Stimulated activated CD8-positive, alpha-beta memory T cell treated with anti-CD3 and anti-CD28 coated beads, Interleukin-12 subunit alpha, Interleukin-12 subunit beta, amount 100 ng/mL, for 4 hours (primary cell): Measurements from ENCODE around the gene MAFG.

Source experiments
- DNase-seq: peaks from one replicate; pipeline ENCODE4 v3.0.0-alpha.2; 2020; ENCODE audit warnings: low read depth

Gene MAFG

GRCh38 chr17:81909966-81910839 lies 17.3 kb downstream of the MAFG start:
- DNase-seq, result no peak

- no peak for DNase-seq
These were observed 18.3 kb downstream of the MAFG start for GRCh38 chr17:81909231-81909630.

DNA sequence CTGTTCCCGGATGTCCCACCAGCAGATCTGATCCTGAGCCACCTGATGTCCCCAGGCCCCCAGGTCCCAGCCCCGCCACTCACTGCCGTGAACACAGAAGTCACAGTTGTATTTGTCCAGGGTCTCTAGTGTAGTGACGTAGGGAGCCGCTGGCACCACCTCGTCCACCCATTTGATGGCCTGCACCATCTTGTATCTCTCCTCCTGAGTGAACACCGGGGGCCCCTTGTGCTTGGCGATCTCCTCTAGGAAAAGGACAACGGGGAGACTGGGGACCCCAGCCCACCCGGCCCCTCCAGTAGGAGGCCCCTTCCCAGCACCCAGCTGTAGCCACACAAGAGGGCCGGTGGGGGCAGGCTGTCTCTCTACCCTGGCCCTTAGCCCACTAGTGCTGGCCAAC lies 18.7 kb downstream of the MAFG start:
- DNase-seq, result no peak

DNA sequence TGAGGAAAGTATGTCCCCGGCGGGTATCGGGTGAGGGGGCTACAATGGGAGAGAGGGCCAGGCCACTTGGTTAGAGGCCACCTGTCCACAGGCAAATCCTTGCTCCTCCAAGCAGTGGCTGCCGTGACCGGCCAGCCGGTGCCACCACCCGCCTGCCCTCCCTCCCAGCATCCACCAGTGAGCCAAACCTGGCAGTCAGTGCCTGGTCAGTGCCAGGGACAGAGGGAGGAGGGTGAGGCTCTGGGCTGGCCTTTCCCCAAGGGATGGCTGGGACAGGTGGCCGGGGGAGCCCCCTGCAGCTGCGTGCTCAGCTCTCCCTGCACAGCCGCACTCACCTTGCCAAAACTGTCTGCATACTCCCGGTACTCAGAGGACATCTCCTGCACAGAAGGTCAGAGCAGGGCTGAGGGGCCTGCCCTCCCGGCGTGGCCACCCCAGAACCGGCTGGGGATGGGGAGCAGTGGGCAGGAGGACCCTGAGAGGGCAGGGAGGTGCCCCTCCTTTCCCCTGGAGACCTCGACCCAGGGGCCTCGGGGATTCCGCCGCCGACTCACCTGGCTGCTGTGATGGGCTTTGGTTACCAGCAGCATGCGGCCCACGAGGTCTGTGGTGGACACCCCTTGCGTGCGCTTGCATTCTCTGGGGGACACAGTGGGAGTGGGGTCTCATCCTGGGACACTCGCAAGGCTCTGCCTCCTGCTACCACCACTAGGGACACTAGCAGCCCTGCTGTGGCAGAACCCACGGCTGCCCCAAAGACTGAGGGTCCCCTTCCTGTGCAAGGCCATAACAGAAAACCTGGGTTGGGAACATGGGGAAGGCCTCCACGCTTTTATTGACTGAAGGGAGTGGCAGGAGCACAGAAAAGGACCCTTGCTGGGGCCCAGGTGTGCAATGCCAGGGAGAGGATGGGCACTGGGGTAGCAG lies 20.1 kb downstream of the MAFG start:
- DNase-seq, result no peak

- no peak for DNase-seq
These were observed 20.9 kb downstream of the MAFG start for GRCh38 chr17:81906476-81907218.

DNA sequence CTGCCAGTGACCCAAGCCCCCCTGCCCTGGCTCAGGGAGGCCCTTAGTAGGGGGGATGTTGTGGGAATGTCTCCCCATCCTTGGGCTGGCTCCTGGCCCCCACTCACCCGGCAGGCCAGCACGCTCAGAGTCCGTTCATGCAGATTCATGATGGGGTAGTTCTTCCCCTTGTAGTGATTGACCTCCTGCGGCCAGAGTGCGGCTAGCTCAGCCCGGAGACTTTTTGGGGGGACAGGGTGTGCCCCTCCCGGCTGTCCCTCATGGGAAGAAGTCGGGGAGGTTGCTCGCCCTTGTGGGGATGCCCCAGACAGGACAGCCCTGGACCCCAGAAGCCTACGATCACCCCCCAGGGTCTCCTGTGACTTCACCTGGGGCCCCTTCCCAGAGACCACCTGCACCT lies 21.5 kb downstream of the MAFG start:
- DNase-seq, result no peak

- DNase-seq, result no peak
These were observed 22.1 kb downstream of the MAFG start for GRCh38 chr17:81905424-81905875.

DNA sequence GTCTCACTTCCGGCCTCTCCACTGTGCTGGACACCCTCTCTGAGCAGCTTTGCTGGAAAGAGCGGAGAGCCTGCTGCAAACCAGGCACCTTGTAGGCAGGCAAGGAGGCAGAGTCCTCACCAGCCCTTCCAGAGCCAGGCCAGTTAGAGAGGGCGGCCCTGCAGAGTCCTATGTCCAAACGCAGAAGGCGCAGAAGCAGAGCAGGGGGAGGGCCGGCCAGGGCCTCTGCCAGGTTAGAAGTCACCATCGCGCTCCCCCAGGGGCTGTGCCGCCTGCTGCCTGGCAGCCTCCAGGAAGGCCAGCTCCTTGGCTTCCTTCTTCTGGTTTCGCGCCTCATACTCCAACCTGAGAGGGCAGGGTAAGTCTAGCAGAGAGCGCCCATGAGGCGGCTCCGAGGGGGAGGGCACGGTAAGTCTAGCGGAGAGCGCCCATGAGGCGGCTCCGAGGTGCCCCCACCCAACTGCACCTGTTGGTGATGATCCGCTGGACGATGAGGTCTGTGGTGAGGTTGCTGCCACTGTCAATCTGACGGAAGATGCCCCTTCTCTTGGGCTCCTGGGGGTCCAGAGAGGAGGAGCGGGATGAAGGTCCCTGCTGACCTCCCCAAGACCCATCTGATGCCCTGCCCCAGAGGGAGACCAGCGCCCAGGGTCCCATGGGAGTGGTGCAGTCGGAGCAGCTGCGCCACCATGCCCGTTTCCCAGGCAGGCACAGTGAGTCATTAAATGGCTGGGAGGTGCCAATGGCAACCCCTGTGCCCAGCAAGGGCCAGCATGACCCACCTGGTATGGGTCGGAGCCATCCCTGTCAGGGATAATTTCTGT lies 22.7 kb downstream of the MAFG start:
- DNase-seq, result no peak

DNA sequence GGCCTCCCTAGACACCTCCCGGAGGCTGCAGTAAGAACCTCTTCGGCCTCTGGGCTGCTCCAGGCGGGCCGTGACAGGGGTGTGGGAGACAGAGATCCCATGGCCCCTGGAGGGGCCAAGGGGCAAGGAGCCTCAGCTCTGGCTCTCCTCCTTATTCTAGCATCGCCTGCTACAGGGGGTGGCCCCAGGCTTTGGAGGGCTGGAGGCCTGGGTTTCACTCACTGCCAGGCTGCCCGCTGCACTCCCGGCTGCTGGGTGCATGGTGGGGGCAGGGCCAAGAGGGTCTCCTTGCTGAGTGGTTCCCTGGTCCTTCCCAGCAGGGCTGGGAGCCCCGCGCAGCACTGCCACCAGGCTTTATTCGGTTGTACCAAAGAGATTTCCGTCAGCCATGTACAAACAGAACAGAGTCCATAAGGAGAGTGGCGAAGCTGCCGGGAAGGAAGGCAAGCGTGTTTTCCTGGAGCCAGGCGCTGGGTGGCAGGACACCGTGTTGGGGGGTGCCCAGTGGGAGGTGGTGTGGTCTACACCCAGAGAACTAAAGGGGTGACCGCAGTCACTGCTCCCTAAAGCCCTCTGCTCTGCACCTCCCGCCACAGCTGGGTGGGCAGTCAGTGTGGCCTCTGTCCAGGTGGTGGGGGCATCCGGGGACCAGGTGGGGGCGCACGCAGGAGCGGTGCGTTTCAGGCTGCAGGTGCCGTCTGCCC lies 23.5 kb downstream of the MAFG start:
- no peak for DNase-seq

DNA sequence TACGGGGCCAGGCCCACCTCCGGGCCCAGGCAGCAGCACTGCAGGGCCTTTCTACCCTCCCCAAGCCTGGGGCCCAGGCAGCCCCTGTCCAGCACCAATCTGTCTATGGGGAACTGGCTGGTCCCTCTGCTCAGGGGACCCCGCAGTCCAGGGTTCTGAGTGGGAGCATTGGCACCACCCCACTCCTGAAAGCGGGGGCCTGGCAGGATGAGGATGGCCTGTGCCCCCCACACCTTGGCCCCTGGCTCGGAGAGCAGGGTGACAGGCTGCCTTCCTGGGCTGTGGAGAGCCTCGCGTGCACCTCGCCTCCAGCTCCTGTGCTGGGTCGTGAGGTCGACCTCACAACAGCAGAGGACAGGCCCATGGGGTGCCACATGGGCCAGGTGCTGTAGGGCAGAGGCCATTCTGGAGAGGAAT lies 24.1 kb downstream of the MAFG start:
- no peak for DNase-seq

DNA sequence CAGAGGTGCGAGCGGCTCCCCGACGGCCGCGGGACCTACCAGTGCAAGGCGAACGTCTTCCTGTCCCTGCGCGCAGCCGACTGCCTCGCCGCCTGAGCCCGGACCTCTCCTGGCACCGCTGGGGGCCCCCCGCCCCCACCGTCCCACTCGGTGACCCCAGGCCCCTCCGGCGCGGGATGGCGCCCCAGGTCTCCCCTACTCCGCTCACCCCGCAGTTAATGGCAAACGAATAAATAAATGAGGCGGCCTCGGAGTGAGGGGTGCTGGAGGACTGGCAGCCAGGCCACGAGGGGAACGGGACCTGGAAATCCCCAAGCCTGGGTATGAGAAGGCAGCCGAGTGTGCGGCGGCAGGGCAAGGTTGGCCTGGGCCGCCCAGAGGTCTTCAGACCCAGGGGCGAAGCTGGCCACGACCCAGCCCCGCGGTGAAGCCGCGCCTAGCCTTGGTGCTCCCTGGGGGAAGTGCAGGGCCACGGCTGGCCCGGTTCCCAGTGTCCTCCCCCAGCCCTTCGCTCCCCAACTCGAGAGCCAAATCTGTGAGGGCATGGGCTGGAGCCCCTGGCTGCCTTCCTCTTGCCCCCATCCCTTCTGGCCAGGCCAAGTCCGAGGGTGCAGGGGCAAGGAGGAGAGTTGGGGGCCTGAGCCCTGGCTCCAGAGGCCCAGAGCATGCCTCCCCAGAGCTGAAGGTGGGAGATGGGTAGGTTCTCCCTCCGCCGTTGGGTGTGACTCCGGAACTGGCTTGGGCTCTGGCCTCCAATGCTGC lies 24.7 kb downstream of the MAFG start:
- DNase-seq, result no peak

DNA sequence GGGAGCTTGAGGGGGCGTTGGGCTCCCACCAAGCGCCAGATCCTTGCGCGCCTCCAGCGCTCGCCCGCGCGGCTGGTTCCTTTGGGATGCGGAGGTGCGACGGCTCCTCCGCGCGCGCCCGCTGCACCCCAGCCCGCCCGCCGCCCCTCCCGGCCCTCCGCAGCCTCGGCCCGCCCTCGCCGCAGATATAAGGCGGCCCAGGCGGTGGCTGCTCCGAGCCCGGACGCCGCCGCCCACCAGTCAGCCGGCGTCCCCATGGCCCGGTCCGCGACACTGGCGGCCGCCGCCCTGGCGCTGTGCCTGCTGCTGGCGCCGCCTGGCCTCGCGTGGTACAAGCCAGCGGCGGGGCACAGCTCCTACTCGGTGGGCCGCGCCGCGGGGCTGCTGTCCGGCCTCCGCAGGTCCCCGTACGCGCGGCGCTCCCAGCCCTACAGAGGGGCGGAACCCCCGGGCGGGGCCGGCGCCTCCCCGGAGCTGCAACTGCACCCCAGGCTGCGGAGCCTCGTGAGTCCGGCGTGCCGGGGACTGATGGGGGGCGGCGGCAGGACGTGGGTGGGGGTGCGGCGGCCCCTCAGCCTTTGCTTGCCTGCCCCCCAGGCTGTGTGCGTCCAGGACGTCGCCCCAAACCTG lies 25.4 kb downstream of the MAFG start, which contains the start of gene NPB:
Gene NPB, plus strand, starts transcription at position 216 of the 630 bp plus-strand sequence. Its CDS starts 40 bp downstream, at position 256.
- DNase-seq, result no peak

DNA sequence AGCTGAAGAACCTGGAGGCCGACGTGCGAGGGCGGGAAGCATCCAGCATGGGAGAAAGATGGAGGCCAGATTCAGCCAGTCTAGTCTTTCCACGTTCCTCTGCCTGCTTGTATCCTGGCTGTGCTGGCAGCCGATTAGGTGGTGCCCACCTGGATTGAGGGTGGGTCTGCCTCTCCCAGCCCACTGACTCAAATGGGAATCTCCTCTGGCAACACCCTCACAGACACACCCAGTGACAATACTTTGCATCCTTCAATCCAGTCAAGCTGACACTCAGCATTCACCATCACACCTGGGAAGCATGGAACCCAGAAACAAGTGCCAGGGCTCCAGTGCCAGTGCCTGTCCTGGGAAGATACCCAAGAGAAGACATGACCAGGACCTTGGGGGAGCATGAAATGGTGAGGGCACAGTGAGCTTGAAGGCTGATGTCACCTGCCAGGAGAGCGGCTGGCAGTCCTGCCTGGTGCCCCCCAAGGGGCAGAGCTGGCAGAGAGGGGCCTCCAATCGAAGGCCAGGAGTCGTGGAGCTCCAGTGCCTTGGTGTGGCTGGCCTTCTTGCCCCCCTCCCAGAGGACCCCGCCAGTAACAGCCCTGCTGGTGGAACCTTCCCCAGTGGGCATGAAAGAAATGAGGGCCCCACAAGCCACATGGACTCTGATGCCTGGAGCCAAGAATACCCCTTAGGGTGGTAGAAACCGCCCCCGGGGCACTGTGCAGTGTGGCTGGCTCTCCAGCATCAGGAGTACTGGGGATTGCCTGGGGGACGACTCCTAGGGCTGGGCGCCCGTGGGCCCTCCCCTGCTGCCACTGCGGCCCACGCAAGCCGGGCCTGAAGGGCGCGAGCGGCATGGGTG lies 26.1 kb downstream of the MAFG start:
- no peak for DNase-seq

GRCh38 chr17:81900181-81900820 lies 27.2 kb downstream of the MAFG start:
- no peak for DNase-seq

DNA sequence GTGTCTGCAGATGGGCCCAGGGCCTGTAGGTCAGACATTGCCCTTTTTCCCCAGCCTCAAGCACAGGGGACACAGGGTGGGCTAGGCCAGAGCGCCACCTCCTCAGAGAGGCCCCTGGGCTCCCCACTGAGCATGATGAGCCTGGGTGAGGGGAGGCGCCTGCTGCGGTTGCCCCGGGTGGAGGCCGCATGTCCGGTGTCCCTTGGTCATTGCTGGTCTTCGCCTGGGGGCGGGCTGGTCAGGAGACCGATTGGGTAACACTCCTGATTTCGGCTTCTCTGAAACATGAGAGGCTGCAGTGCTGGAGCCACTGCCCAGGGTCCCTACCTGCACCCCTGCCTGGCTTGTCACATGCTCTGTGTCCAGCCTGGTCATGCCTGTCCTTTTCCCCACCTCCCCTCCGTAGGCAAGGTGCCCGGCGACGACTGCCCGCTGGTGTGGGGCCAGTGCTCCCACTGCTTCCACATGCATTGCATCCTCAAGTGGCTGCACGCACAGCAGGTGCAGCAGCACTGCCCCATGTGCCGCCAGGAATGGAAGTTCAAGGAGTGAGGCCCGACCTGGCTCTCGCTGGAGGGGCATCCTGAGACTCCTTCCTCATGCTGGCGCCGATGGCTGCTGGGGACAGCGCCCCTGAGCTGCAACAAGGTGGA lies 27.9 kb downstream of the MAFG start:
- DNase-seq, result no peak

DNA sequence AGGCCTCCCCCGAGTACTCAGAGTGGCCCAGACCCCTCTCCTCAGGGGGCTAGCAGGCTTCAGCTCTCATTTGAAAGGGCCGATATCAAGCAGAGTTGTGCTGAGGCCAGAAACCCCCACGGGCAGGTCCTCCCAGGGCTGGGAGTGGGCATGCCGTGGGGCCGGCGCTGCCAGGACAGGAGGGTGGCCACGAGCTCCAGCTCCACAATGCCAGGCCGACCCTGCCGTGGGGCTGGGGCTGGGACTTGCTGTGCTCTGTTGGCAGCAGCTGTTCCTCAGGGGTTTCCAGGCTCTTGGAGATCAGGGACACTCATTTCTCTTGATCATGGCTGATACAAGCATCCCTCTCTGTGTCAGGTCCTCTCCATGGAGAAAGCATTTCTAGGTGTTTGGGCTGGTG lies 28.6 kb downstream of the MAFG start:
- no peak for DNase-seq
